Bladder microvascular endothelial cell (primary cell): ENCODE results near the gene ZNF3. TPM values are rescaled to one million over a fixed set of nuclear protein-coding genes. Genes with fewer than 3 reads are reported as not detected.

Experiments used
- total RNA-seq: library from RNA; depleted of rRNA; stranded (reverse); fragments of >200 nt; gene quantifications from 2 replicates; pipeline ENCODE4 v1.2.3, GENCODE V29; 2014

Gene ZNF3
- 17.8 and 35.7 TPM in 2 replicates for total RNA-seq

DNA sequence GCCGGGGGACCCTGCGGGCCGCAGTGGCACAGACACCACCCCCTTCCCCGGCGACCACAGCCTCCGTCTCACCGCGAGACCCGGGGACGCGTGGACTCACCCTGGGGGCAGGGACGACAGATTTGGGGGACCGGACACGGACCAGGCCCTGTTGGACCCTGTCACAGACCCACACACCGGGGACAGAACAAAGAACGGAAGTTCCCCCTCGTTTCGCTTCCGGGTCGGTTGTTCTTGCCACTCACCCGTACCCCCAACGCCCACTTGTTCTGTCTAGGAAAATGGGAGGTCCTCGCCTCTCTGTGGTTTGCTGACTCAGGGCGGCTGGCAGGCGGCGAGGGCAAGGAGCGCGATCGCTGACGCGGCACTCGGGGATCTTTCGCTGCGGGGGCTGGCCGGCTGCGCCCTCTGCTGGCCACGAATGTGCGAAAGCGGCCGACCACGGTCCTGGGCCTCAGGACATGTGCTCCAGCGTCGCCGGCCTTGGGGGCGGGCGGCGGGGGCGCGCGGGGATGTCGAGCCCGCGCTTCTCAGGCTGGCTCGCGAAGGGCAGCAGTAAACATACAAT lies at the start of gene ZNF3:
TSS of gene ZNF3 (minus strand) at position 189 of the 568 bp plus-strand sequence. CDS start 4,366 bp downstream, outside the sequence.

DNA sequence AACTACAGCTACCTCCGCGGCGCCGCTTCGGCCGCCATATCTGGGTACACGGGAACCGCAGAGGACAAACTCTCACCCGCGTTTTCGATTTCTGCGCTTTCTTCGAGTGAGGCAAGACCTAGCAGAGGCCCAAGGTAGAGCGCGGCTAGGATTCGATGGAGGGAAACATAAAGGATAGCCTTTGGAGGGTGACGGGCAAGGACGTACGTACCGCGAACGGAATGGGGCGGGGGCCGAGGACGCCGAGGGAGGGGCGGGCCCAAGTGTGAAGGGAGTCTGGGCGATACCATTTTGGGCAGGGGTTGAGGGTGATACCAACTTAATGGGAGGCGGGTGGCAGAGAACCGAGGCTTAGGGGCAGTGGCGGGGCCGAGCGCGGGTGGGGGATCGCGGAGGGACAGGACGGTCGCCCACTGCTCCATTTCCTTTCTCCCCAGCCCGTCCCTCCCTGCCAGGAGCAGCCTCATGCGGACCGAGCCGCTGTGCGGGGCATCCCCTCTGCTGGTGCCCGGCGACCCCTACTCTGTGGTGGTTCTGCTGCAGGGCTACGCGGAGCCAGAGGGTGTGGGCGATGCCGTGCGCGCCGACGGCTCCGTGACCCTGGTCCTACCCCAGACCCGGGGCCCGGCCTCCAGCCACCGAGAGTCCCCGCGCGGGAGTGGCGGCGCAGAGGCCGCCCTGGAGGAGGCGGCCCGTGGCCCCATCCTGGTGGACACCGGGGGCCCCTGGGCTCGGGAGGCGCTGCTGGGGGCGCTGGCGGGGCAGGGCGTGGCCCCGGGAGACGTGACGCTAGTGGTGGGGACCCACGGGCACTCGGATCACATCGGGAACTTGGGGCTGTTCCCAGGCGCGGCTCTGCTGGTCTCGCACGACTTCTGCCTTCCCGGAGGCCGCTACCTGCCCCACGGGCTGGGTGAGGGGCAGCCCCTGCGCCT lies 45.7 kb upstream of the ZNF3 start, which contains the start of gene MBLAC1:
TSS of gene MBLAC1 (plus strand) at position 37 of the 935 bp plus-strand sequence. CDS start at position 466, 429 bp downstream.

DNA sequence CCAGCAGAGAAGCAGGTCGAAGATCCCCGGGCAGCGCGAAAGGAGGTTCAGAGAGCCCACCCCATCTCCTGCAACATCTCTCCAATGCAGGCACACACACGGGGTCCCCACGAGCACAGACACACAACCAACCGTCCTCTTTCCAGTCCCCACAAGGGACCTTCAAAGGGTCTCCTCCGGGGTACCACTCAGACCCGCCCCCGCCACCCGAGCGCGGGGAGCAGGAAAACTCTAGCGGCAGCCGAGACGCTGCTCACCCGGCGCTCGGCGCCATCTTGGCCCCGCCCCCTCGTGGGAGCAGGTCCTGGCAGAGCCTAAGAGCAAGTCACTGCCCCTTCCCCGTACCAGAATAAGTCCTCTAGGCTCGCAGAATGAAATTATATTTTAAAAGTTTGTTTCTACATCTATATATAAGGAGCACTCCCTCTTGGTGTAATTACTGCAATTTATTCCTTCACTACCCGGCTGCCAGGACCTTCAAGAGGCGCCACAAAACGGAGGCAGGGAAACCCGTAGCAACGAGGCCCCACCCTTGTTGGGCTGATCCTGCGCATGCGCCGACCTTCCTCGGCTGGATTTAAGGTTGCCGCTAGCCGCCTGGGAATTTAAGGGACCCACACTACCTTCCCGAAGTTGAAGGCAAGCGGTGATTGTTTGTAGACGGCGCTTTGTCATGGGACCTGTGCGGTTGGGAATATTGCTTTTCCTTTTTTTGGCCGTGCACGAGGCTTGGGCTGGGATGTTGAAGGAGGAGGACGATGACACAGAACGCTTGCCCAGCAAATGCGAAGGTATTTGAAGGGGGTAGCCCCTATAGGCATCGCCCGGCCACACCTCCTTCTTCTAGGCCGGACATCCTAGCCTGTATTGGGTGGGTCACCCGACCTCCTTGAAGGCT lies 37.8 kb upstream of the ZNF3 start, which contains the start of the genes CNPY4 and TAF6:
TSS of gene CNPY4 (plus strand) at position 563 of the 898 bp plus-strand sequence. CDS start at position 674, 111 bp downstream.
TSS of gene TAF6 (minus strand) at position 287 of the 898 bp plus-strand sequence. CDS start 5,149 bp downstream, outside the sequence.

DNA sequence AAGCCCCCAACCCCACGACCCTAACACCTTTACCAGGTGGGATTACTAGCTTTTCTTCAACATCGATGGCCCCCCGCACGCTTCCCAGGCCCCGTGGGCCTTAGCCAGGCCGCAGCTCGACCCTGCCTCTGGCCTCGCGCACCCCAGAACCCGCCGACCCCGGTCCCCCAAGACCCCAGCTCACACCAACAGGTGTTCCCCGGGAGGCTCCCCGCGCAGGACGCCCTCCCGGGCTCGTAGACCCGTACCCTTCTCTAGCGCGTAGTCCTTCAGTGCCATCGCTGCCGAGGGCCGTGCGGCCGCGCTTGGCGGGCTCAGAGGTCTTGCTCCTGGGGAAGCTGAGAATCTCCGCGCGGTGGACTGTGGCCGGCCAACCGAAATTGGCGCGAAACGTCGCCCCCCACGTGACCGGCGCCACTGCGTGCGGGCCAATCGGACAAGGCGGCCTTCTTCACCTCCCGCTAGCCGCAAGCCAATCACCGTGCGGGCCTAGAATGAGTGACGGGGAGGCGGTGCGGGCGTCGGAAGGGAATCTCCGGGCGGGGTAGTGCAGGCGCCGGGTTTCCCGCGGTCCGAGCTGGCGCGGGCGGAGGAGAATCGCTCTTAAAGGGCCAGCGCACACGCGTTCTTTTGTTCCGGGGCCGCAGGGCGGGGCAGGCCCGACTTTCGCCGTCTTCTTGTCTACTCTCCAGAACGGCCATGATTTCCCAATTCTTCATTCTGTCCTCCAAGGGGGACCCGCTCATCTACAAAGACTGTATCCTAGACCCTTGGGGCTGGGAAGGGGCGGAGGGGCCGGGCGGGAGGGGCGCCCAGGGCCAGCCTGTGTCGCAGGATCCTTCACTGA lies 19.7 kb upstream of the ZNF3 start, which contains the start of the genes AP4M1 and MCM7:
TSS of gene AP4M1 (plus strand) at position 628 of the 847 bp plus-strand sequence. CDS start at position 700, 72 bp downstream.
TSS of gene MCM7 (minus strand) at position 382 of the 847 bp plus-strand sequence. CDS start at position 279, 103 bp downstream.

DNA sequence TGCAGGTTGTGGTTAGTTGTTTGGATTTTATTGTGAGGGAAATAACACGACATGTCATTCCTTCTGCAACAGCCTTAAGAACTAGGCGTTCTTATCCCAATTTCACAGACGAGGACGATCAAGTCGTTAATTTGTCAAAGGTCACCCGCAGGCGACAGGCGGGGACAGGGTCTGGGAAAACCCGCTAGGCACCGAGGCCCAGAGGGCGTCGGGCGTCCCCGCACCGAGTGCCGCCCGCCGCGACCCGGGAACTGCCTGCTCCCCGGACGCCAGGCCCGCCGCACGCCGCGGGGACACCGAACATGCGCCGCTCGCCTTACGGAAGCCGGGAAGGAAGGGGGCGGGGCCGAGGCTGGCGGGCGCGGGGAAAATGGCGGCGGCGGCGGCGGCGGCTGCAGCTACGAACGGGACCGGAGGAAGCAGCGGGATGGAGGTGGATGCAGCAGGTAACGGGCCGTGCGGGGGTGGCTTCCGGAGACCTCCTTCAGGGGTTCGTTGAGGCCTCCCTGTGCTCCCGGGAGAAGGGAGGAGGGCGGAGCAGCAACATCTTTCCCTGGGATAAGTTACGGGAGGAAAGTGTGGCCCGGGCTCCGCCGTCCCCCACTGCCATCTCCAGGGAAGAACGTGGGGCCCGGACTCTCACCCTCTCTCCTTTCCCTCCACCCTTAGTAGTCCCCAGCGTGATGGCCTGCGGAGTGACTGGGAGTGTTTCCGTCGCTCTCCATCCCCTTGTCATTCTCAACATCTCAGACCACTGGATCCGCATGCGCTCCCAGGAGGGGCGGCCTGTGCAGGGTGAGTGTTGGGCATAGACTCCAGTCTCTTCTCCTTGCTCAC lies 7.3 kb upstream of the ZNF3 start, which contains the start of gene COPS6:
TSS of gene COPS6 (plus strand) at position 349 of the 837 bp plus-strand sequence. CDS start at position 371, 22 bp downstream.

DNA sequence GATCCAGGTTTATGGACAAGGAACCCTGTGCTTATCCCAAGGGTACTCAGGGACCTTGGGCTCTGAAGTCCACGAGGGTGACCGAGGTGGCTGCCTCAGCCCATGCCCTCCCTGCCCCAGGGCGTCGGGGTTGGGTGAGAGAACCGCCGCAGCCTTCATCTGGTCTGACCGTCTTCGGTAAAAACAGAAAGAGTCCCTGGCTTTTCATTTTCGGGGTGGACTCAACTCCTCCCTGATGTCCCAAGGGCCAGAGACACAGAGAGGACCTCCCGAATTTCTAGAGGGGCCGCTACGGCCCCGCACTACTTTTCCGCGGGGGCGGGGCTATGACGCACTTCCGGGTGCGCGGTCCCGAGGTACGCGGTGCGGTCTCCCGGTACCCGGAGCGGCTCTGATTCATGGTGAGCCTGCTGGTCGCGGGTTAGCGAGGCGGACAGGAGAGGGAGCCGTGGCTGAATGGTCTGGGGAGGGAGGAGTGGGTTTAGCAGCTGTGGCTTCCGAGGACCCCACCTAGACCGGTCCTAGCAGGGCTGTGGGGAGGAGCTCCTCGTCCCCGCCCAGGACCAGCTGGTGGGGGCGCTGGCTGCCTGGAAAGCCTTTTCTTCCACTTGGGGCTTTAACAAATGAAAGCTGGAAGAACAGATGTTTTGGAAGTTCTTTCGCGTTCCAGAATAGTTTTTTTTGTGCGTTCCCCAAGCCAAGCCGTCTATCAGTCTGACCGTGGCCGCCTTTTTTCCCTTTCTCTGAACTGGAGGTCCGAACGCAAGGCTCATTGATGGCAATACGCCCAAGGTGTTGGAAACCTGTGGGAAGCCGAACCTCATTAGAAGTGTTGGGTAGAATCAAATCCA lies 31.9 kb downstream of the ZNF3 start, which contains the start of gene ZSCAN21:
TSS of gene ZSCAN21 (plus strand) at position 334 of the 851 bp plus-strand sequence. CDS start 7,233 bp downstream, outside the sequence.

Other genes with a start within 250 kb of the ZNF3 start
- gene OR2AE1, start 204.7 kb downstream of the ZNF3 start, total RNA-seq = under 0.01 and 0.25 TPM in 2 replicates
- 14.2 and 24.7 TPM in 2 replicates for gene TRIM4, start 162.2 kb downstream of the ZNF3 start, total RNA-seq
- gene GJC3, start 152.1 kb downstream of the ZNF3 start, total RNA-seq = 0.16 and 0.31 TPM in 2 replicates
- not detected in 2 replicates for gene AZGP1, start 105.7 kb downstream of the ZNF3 start, total RNA-seq
- 18.3 and 55.8 TPM in 2 replicates for gene ZKSCAN1, start 66.1 kb downstream of the ZNF3 start, total RNA-seq
- 5.8 and 8.4 TPM in 2 replicates for gene ZSCAN21, start 31.9 kb downstream of the ZNF3 start, total RNA-seq
- 87.1 and 87.8 TPM in 2 replicates for gene COPS6, start 7.2 kb upstream of the ZNF3 start, total RNA-seq
- 98.1 and 113 TPM in 2 replicates for gene MCM7, start 19.7 kb upstream of the ZNF3 start, total RNA-seq
- 16.4 and 19.5 TPM in 2 replicates for gene AP4M1, start 19.9 kb upstream of the ZNF3 start, total RNA-seq
- 18.5 and 46.6 TPM in 2 replicates for gene TAF6, start 37.6 kb upstream of the ZNF3 start, total RNA-seq
- gene CNPY4, start 37.9 kb upstream of the ZNF3 start, total RNA-seq = 38.9 and 45.6 TPM in 2 replicates
- 1.8 and 2.0 TPM in 2 replicates for gene MBLAC1, start 45.2 kb upstream of the ZNF3 start, total RNA-seq
- 98.6 and 171 TPM in 2 replicates for gene LAMTOR4, start 67.2 kb upstream of the ZNF3 start, total RNA-seq
- gene TRAPPC14, start 77.0 kb upstream of the ZNF3 start, total RNA-seq = 3.9 and 7.7 TPM in 2 replicates
- gene GAL3ST4, start 86.9 kb upstream of the ZNF3 start, total RNA-seq = 0.49 and 0.88 TPM in 2 replicates
- 1.3 and 3.9 TPM in 2 replicates for gene GPC2, start 95.7 kb upstream of the ZNF3 start, total RNA-seq
- gene STAG3, start 96.2 kb upstream of the ZNF3 start, total RNA-seq = 0.25 and 0.32 TPM in 2 replicates
- not detected in 2 replicates for gene PVRIG, start 138.2 kb upstream of the ZNF3 start, total RNA-seq
- gene SPDYE3, start 226.0 kb upstream of the ZNF3 start, total RNA-seq = not detected in 2 replicates